ENCODE results near the gene TUBB8B.
"Not testable (repeated sequence)": the region's sequence is repeated elsewhere in the genome, so short reads cannot be mapped to it uniquely, and the experiment has no call there.

Gene TUBB8B

DNA sequence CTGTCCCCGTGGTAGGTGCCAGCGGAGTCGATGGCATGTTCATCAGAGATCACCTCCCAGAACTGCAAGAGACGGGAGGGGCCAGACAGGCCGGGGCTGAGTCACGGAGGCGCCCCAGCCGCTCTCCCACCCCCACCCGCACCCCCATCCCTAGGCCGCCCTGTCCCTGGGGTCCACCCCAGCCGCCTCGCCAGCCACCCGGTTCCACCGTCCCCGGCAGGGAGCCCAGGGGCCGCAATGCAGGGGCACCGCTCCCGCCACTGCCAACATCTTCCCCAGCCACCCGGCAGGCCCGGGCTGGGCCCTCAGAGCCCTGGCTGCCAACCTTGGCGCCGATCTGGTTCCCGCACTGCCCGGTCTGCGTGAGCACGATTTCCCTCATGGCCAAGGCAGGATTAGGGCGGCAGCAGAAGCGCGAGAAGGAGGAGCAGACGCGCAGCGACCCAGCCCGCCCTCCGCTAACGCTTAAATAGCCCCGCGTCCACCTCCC lies at the start of gene TUBB8B:
TSS of gene TUBB8B (minus strand) at position 440 of the 490 bp plus-strand sequence. CDS start at position 382, 58 bp downstream.
- not testable (repeated sequence) for DNase-seq

DNA sequence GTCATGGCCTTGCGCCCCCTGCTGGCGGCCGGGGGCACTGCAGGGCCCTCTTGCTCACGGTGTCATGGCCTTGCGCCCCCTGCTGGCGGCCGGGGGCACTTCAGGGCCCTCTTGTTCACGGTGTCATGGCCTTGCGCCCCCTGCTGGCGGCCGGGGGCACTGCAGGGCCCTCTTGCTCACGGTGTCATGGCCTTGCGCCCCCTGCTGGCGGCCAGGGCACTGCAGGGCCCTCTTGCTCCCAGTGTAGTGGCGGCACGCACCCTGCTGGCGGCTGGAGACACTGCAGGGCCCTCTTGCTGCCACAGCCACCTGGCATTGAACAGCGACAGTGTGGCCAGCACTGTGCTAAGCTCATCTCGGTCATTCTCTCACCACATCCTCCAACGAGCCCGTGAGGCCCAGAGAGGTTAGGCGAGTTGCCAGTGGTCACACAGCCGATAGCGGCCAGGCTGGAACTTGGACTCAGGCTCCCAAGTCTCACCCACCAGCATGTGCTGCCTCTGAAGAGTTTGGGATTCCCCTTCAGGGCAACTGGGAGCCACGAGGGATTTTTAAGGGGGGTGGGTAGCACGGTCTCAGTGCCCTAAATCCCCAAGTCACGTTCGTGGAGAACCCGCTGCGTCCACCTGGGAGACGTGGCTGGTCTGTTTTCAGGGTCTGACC lies 48.0 kb upstream of the TUBB8B start:
- not testable (repeated sequence) for DNase-seq

DNA sequence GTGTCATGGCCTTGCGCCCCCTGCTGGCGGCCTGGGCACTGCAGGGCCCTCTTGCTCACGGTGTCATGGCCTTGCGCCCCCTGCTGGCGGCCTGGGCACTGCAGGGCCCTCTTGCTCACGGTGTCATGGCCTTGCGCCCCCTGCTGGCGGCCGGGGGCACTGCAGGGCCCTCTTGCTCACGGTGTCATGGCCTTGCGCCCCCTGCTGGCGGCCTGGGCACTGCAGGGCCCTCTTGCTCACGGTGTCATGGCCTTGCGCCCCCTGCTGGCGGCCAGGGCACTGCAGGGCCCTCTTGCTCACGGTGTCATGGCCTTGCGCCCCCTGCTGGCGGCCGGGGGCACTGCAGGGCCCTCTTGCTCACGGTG lies 47.3 kb upstream of the TUBB8B start:
- not testable (repeated sequence) for DNase-seq

DNA sequence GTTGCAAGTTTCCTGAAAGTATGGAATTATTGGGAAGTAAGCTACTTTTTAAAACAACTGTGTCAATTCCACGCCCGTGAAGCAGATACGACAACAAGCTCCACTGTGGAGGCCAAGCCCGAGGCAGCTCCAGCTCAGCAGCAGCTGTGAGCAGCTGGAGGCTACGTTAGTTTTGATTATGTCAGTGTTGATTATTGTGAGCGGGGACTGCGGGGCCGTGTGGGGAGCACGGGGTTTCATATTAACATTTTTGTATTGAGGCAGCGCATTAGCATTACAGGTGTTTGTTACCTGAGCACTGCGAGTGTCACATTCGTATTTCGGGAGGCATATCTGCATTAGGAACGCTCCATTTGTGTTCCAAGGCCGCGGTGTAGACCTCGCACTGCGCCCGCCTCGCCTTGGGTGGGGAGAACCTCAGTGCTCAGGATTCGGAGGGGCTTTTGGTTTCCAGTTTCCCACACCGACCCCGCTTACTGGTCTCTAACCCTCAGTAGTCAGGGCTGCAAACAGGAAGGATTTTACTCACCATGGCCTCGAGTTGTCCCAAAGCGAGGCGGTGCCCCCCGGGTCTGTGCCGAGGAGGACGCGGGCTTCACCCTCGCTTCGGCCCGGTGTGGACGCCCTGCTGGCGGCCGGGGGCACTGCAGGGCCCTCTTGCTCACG lies 46.8 kb upstream of the TUBB8B start:
- DNase-seq: not testable (repeated sequence)

DNA sequence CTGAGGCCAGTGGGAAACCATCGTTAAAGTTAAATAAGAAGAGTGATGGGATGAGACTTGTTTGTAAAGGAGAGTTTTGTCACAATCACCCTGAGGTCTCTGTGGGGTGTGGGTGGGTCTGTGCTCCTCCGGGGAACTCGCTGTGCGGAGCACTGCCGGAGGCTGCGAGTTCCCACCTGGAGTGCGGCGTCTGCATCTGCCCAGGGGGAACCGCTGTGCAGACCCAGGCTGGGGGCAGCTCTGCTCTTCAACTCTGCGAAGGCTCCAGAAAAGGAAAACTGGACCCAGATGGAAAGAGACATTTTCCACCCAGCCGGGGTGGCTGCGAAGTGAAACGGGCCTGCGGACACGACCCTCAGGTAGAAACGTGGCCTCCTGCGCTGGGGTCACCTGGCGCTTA lies 46.2 kb upstream of the TUBB8B start:
- DNase-seq: not testable (repeated sequence)

DNA sequence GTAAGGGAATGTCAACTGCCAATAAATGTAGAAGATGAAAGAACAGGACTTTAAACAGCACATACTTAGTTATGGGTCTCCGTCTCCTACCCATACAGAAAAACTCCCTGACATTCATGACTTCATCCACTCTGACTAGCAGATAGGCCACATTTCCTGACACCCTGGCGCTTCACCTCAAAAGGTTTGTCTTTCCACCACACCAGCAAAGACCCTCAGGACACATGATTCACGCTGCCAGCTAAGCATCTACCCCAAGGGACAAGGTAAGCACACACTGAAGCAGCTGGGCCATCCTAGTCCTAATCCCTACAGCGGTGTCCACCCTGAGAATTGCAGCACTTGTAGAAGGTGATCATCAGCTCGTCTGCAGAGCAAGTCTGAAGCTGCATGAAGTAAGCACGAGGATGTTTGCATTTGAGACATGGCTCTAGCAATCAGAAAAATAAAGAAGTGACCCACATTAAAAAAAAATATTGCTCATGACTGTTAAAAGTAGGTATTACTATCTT lies 44.5 kb upstream of the TUBB8B start:
- DNase-seq: not testable (repeated sequence)

DNA sequence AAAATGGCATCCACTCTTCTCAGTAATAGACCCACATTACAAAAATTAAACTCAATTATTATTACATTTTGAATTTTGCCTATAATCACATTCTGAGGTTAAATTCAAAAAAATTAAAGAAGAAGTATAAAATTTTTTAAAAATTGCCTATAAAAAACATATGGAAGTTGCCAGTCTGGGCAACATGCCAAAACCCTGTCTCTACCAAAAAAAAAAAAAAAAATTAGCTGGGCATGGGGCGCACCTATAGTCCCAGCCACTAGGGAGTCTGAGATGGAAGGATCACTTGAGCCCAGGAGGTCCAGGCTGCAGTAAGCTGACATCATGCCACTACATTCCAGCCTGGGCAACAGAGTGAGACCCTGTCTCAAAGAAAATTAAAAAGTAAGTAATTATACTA lies 42.1 kb upstream of the TUBB8B start:
- DNase-seq: not testable (repeated sequence)

DNA sequence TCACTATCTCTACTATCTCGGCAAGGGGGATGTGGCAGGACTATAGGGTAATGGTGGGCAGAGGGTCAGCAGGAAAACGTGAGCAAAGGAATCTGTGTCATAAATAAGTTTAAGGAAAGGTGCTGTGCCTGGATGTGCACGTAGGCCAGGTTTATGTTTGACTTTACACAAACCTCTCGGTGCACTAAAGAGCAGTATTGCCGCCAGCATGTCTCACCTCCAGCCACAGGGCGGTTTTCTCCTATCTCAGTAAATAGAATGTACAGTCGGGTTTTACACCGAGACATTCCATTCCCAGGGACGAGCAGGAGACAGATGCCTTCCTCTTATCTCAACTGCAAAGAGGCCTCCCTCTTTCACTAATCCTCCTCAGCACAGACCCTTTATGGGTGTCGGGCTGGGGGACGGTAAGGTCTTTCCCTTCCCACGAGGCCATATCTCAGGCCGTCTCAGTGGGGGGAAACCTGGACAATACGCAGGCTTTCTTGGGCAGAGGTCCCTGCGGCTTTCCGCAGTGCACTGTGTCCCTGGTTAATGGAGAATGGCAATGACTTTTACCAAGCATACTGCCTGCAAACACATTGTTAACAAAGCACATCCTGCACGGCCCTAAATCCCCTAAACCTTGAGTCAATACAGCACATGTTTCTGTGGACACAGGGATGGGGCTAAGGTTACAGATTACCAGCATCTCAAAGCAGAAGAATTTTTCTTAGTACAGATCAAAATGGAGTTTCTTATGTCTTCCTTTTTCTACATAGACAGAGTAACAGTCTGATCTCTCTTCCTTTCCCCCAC lies 41.2 kb upstream of the TUBB8B start:
- DNase-seq: not testable (repeated sequence)

DNA sequence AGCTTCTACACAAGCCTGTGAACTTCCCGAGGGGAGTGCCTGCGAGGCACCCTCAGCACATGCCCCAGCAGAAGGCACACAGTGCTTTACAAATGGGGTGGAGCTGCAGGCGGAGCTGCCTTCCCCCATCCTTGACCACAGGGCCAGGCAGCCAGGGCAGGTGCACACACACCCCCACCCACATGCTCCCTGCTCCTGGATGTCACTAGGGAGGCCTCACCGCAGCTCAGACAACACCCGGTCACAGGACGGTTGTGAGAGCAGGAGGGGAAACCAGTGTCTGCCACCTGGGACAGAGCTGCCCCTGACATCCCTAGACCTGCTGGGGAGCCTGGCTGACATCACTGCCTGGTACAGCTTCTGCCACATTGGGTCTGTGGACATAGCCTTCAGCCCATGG lies 39.7 kb upstream of the TUBB8B start:
- not testable (repeated sequence) for DNase-seq

DNA sequence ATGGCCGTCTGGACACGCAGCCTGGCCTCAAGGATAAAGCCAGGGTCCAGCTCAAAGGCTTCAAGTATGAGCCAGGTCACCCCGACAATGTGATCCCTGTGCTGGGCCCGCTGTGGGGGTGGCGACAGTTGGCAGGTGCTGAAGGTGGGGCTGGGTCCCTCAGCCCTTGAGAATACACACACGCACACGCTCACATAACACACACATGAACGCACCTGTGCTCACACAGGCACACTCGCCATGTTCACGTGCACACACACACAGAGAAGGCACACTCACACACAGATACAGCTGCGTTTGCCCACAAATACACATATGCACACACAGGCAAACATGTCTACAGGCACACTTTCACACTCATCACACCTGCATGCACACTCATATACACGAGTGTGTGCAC lies 35.4 kb upstream of the TUBB8B start:
- not testable (repeated sequence) for DNase-seq

DNA sequence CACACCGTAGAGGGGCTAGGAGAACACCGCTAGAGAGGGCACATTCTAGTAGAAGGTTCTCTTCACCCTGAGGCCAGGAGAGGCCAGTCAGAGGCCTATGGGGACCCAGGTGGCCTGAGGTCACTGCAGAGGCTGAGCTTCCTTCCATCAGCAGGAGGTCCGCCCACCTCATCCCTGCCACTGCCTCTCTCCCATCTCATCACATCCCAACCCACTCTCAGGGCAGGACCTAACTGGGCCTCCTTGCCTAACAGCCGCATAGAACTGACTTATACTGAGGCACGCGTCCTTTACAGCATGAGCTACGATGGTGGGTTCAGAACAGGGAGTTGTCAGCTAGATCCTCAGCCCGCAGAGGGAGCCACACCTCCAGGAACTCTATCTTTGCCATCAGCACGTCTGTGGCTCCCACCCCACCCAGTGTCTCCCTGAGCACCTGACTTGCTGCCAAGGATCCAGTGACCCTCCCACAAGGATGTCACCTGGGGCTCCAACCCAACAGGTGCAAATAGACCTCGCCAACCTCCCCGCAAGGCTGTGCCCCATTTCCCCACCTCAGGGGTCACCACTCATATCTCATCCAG lies 33.3 kb upstream of the TUBB8B start:
- DNase-seq: not testable (repeated sequence)

DNA sequence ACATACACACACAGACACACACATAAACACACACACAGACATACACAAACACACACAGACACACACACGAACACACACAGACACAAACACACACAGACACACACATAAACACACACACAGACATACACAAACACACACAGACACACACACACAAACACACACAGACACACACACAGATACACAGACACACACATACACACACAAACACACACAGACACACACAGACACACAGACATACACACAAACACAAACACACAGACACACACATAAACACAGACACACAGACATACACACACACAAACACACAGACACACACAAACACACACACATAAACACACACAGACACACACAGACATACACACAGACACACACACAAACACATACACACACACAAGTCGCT lies 31.5 kb upstream of the TUBB8B start:
- not testable (repeated sequence) for DNase-seq

DNA sequence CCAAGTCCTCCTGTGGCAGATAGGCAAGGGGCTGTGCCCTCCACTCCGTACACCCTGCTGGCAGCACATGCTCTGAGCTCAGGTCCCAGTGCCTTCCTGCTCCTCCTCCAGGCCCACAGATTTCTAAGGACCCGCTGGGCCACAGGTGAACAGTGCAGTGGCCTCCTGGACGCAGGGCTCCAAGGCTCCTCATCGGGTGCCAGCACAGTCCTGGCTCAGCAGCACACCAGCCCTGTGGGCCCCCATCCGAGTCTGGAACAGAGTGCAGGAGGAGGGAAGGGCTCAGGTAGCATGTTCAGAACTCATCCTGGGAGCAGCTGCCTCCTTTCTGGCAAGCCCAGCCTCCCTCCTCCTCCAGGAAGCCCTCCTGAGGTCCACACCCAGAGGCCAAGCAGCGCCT lies 30.8 kb upstream of the TUBB8B start:
- DNase-seq: not testable (repeated sequence)

DNA sequence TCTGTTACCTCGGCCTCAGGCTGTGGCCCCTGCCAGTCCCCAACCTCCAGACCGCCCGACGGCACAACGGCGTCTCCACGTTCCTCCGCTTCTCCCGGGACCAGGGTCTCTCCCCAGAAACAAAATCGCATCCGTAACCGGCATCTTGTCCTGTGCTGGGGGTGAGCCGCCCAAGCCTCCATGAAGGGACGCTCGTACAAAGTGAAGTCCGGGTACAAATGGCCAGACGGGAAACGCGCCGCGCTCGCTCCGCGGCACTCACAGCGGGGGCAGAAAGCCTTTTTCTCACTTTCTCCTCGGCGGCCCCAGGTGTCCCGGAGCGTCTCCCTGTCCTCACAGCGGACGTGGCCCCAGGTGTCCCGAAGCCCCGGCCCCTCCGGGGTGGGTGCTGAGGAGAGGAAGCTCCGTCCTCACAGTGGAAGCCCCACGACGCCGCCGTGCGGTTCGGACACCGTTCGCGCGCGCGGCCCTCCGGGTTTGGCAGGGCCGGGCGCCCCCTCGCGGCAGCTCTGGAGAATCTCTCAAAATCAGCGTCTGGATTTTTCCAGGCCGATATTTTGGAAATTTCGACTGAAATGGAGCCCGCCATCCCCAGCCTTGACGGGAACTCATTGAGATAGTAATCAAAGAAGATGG lies 26.2 kb upstream of the TUBB8B start:
- DNase-seq: not testable (repeated sequence)

DNA sequence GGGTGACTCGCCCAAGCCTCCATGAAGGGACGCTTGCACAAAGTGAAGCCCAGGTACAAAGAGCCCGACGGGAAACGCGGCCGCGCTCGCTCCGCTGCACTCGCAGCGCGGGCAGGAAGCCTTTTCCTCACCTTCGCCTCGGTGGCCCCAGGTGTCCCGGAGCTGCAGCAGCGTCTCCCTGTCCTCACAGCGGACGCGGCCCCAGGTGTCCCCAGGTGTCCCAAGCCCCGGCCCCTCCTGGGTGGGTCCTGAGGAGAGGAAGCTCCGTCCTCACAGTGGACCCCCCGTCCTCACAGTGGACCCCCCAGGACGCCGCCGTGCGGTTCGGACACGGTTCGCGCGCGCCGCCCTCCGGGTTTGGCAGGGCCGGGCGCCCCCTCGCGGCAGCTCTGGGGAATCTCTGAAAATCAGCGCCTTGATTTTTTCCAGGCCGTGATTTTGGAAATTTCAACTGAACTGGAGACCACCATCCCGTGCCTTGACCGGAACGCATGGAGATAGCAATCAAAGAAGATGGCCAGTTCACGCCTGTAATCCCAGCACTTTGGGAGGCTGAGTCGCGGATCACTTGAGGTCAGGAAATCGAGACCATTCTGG lies 23.9 kb upstream of the TUBB8B start:
- not testable (repeated sequence) for DNase-seq

DNA sequence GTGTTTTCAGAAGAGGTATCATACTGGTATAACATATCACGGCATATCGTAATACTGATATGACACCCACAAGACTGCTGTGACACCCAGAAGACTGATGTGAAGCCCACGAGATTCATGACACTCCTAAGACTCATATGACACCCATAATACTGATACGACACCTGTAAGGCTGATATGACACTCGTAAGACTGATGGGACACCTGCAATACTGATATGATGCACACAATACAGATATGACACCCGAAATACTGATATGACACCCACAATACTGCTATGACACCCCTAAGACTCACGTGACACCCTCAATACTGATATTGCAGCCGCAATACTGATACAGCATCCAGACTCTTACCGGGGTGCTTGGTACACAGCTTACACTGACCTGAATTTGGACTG lies 18.3 kb upstream of the TUBB8B start:
- DNase-seq: not testable (repeated sequence)

DNA sequence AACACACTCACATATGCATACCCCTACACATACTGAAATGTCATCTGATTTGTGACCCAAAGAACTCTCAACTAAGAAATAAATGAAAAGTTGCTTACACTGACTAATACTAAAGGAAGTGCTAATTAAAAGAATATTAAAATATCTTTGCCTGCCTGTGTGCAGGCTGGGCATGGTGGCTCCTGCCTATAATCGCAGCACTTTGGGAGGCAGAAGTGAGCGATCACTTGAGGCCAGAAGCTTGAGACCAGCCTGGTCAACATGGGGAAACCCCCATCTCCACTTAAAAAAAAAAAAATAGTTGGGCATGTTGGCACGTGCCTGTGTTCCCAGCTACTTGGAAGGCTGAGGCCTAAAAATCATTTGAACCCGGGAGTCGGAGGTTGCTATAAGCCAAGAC lies 14.9 kb upstream of the TUBB8B start:
- not testable (repeated sequence) for DNase-seq

DNA sequence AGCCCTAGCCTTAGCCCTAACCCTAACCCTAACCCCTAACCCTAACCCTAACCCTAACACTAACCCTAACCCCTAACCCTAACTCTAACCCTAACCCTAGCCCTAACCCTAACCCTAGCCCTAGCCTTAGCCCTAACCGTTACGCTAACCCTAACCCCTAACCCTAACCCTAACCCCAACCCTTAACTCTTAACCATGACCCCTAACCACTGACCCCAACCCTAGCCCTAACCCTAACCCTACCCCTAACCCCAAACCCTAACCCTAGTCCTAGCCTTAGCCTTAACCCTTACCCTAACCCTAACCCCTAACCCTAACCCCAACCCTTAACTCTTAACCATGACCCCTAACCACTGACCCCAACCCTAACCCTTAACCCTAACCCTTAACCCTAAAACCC lies 14.2 kb upstream of the TUBB8B start:
- not testable (repeated sequence) for DNase-seq

DNA sequence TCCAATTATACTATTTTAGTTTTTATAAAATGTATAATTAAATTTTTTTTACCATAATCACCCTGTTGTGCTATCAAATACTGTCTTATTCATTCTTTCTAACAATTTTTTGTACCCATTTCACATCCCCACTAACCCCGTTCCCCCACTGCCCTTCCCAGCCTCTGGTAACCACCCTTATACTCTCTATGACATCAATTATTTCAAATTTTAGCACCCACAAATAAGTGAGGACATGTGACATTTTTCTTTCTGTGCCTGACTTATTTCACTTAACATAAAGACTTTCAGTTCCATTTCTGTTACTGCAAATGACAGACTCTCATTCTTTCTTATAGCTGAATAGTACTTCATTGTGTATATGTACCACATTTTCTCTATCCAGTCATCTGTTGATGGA lies 5.0 kb upstream of the TUBB8B start:
- DNase-seq: not testable (repeated sequence)

DNA sequence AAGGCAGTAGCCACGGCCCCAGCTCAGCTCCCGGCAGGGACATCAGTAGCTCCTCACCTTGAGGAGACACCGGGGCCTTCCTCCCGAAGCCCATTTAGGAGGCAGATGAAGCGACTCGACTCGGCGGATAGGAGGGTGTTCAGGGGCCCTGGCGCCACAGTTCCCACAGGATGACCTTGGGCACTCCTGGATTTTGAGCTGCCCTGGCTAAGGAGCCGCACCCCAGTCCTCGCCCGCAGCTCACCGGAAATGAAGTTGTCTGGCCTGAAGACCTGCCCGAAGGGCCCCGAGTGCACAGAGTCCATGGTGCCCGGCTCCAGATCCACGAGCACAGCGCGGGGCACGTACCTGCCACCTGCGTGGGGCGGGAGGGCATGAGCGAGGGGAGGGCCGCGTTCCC lies 719 bp downstream of the TUBB8B start:
- not testable (repeated sequence) for DNase-seq

DNA sequence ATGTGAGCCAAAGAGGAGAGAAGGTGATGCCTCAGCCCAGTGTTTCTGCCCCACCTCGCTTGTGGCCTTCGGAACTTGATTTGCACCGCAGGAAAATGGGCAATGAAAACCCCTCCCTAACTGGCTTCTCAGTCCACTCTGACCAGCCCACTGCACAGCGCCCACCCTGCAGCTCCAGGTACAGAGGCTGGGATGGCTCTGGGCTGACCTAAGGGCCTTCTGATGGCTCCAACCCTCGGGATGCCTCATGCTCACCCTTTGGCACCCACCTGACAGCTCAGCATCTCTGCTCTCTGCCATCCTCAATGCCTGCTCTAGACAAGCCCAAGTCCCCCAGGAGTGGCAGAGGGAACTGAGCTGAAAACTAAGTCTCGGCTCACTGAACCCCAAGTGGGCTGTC lies 36.2 kb downstream of the TUBB8B start:
- not testable (repeated sequence) for DNase-seq

DNA sequence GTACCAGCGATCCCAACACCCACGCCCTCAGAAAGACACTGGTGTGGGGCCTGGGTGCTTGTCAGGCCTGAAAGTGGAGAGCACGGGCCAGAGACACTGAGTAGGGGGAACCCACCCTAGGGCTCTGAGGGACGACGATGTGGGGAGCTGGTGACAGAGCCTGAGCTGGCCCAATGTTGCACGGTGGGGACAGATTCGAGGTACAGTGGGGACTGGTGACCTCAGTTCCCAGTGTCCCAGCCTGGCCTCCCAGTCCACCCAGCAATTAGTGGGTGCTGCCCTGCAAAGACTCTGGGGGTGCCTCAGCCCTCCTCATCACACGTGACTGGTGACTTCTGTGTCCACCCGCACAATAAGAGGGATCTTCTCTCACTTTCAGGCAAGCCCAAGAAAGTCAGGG lies 36.6 kb downstream of the TUBB8B start:
- DNase-seq: not testable (repeated sequence)

Measured in amniotic stem cell (primary cell).